Stimulated activated CD8-positive, alpha-beta memory T cell treated with anti-CD3 and anti-CD28 coated beads, Interleukin-12 subunit alpha, Interleukin-12 subunit beta, amount 100 ng/mL, for 24 hours (primary cell): ENCODE measurements around the gene CACHD1.
A peak's percentile ranks its signal among the peaks of the same experiment; 100 is the strongest.
"Not testable (repeated sequence)": the region's sequence is repeated elsewhere in the genome, so short reads cannot be mapped to it uniquely, and the experiment has no call there.

Experiments
- DNase-seq: peaks from one replicate; pipeline ENCODE4 v3.0.0-alpha.2; 2020; ENCODE audit errors: extremely low read depth

CACHD1 gene

GRCh38 chr1:64497088-64497883 is 27.4 kb downstream of the CACHD1 start:
- no peak for DNase-seq

- DNase-seq = no peak
Observed at GRCh38 chr1:64498325-64498724, 28.4 kb downstream of the CACHD1 start.

GRCh38 chr1:64499011-64499410 is 29.1 kb downstream of the CACHD1 start:
- DNase-seq = no peak

DNA sequence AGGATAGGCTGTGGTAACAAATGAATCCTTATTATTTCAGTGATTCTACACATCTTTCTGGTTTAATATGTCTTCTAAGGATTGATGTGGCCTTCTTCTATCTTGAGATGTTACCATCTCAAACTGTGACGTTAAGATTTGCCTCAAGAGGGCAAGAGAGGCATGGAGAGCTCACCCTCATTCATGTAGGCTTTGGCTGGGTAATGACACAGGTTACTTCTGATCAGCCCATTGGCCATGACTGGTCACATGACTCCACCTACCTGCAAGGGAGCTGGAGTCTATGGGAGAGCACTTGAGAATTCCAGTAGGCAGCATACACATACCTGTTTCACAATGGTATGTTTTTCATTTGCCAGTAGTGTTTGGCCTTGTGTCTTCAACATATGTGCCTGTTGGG is 30.0 kb downstream of the CACHD1 start:
- no peak for DNase-seq

DNA sequence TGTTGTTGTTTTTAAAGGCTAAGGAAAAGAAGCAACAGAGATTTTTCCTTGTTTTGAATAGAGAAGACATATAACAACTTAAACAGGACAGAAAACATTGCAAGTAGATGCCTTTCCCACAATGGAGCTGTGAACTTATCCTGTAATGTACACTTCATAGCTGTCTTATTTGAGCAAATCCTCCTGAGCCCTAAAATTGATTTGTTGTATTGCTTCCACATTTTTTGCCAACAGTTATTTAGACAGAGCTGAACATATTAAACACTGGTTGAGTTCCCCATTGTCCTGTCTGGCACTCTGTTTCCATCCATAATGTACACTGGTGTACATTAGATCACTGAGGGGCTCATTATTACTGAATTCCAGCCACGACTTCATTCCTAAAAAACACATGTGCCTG is 32.2 kb downstream of the CACHD1 start:
- DNase-seq = no peak

DNA sequence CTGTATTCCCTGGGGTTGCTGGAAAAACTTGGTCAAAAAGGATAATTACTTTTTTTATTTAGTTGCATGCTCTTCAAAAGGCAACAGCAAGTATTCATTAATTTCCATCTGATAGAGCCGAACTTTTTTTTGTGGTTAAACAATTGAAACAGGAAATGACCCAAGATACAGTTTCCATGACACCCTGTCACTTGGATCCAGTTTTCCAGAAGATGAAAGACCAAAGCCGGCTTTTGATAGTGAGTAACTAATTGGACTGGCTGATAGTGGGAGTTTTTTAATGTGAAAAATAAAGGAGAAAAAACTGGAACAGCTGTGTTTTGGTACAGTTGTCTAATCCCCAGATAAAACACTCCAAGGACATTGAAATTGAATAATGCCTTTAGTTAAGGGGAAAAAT is 33.0 kb downstream of the CACHD1 start:
- DNase-seq = no peak

DNA sequence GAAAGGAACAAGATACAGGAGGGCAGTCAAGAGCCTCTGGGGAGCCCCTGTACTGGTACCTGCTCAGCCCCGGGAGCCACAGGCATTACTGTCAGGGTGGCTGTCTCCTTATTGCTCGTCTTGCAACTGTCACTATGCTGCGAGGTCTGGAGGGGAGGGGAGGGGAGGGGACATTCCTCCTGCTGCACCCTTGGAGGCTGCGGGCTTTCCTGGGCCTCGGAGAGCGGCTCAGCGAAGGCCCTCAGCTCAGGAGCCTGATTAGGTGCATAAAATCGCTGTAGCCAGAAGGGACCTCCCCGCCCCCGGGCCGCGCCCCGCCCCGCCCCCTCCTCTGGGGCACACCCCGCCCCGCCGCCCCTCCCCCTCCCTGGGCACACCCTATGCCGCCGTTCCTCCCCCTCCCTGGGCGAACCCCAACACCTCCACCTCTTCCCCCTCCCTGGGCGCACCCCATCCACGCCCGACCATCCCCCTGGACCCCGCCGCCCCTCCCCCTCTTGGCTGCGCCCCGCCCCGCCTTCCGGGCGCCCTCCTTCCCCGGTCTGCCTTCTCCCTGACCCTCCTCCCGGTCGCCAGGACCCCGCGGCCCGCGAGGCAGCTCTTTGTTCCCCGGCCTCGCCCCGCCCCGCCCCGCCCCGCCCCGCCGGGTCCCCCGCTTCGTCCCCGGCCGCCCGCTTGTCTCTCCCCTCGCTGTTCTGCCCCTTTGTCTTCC is 35.5 kb downstream of the CACHD1 start:
- DNase-seq = peak; percentile 14

GRCh38 chr1:64505944-64506655 is 36.2 kb downstream of the CACHD1 start:
- no peak for DNase-seq

- no peak for DNase-seq
Observed at GRCh38 chr1:64508629-64509028, 38.7 kb downstream of the CACHD1 start.

- DNase-seq = no peak
Observed at GRCh38 chr1:64511044-64511443, 41.1 kb downstream of the CACHD1 start.

- DNase-seq = not testable (repeated sequence)
Observed at GRCh38 chr1:64512206-64512605, 42.3 kb downstream of the CACHD1 start.

DNA sequence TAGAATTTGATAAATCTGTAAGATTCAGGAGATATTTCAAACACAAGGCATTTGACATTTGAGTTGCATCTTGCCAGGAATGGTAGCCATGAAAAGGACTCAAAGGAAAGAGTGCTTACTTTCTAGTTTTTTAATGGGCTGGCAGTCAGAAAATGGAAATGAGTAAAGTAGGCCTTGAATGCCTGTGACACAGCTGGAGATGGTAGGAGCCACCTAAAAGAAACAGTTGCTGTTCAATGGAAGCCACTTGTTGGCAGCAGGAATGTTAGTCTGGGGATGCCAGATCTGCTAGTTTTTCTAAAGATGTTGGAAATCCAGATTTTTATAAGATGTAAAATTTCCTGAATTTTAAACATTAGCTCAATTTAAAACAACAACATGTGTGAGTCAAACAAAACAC is 43.6 kb downstream of the CACHD1 start:
- DNase-seq = no peak

- DNase-seq = no peak
Observed at GRCh38 chr1:64514197-64514765, 44.4 kb downstream of the CACHD1 start.

DNA sequence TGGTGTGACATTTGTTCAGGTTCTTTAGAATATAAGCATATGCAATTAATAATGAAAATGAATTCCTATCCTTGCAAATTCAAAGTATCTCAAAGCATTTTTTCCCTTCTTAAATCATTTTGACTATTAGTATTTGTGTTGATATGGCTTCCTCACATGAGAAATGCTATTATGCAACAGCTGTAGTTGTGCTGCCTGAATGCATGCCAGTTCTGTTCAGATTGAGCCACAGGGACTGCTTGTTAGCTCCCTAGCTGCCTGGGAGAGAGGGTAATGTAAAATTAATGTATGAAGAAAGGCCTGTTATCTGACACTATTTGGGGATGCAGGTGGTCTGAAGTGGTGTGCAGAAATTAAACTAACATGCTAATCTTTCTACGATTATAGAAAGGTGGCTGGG is 45.5 kb downstream of the CACHD1 start:
- no peak for DNase-seq

GRCh38 chr1:64516301-64516700 is 46.4 kb downstream of the CACHD1 start:
- DNase-seq = no peak

- DNase-seq = no peak
Observed at GRCh38 chr1:64516803-64517568, 47.1 kb downstream of the CACHD1 start.

- no peak for DNase-seq
Observed at GRCh38 chr1:64517640-64518039, 47.7 kb downstream of the CACHD1 start.

DNA sequence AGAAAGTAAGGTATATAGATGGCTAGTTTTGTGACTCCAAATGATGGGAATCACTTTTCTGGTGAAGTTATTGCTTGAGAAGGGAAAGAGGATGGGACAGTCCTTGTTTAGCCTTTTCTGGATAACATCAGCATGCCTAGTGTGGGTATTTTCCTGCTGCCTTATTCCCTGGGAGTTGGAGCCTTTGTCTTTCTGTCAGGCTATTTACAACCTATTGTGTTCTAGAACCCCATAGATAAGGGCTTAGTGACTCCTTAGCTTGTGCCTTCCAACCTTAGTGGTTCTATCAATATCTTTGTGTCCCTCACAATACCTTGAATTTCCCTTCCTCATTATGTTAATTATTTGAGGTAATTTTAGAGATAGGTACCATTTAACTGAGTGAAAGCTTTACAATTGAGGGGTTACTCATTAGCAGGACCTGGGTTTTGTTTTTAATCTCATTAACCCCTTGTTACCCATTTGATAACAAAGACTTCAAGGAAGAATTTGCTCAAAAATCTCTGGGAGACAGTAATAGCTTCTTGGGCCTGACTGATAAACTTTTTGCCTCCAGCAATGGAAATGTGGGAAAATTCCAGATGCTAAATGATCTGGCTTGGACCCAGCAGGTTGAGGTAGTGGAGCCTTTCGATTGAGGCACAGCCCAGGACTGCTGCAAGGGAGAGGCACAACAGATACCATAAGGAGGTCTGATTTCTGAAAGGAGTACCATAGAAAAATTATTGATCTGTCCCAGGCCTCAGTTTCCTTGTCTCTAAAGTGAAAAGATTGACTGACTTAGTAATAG is 49.0 kb downstream of the CACHD1 start:
- DNase-seq = no peak

DNA sequence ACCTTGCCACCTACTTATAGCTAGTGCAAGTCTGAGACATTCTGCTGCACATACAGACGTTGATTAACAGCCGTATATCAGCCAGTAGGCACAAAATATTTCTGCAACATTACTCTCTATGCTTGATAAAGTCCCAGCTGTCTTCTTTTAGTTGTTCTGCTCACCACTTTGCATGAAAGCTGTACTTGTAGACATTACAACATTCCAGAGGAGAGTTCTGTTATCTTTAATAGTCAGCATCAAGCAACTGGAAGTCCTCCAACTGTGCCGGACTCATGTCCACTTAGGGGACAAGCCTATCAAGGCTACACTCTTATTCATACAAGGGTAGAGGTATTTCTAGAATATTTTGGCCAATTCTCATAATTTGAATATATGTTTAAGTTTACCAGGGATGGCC is 50.0 kb downstream of the CACHD1 start:
- DNase-seq = no peak

GRCh38 chr1:64522740-64523139 is 52.8 kb downstream of the CACHD1 start:
- DNase-seq = no peak
